Effector memory CD4-positive, alpha-beta T cell (primary cell): ENCODE results near the gene RANBP17.
"Not testable (repeated sequence)": the region's sequence is repeated elsewhere in the genome, so short reads cannot be mapped to it uniquely, and the experiment has no call there.

Experiments used
- DNase-seq, 3 donors: peaks; one replicate each; pipeline ENCODE4 v3.0.0-alpha.2; 2020
- H3K27ac ChIP-seq: 2 replicates; pipeline ENCODE4 v1.7.0; 2013; ENCODE audit warnings: mild to moderate bottlenecking, low read length, moderate library complexity; ENCODE audit not compliant: insufficient read depth, poor library complexity, severe bottlenecking
- H3K27me3 ChIP-seq: replicated peaks from 2 replicates; pipeline ENCODE4 v1.7.0; 2013; ENCODE audit warnings: mild to moderate bottlenecking, low read length; ENCODE audit not compliant: insufficient read depth, control insufficient read depth, poor library complexity, severe bottlenecking
- H3K36me3 ChIP-seq: 2 replicates; pipeline ENCODE4 v1.7.0; 2013; ENCODE audit warnings: mild to moderate bottlenecking, low read length, moderate library complexity; ENCODE audit not compliant: control insufficient read depth, insufficient read depth
- H3K4me1 ChIP-seq: 2 replicates; pipeline ENCODE4 v1.7.0; 2013; ENCODE audit warnings: low read length, mild to moderate bottlenecking; ENCODE audit not compliant: control insufficient read depth, insufficient read depth, poor library complexity, severe bottlenecking
- H3K4me3 ChIP-seq: 2 replicates; pipeline ENCODE4 v1.7.0; 2013; ENCODE audit warnings: low read length, low read depth, mild to moderate bottlenecking; ENCODE audit not compliant: insufficient read depth, poor library complexity, severe bottlenecking
- H3K9me3 ChIP-seq: 2 replicates; pipeline ENCODE4 v1.7.0; 2013; ENCODE audit warnings: mild to moderate bottlenecking, low read length, moderate library complexity; ENCODE audit not compliant: control insufficient read depth

RANBP17 gene

GRCh38 chr5:171152382-171152781, 290.6 kb downstream of the RANBP17 start:
- no peak for DNase-seq
- H3K36me3 ChIP-seq: no peaks in the 10 kb centered on the region
- no peak overlapping the region for H3K4me3 ChIP-seq

GRCh38 chr5:171155621-171156020, 293.8 kb downstream of the RANBP17 start:
- H3K4me3 ChIP-seq: no peak overlapping the region
- no peaks in the 10 kb centered on the region for H3K36me3 ChIP-seq
- H3K4me1 ChIP-seq: no peaks in the 10 kb centered on the region
- H3K9me3 ChIP-seq: no peaks in the 10 kb centered on the region
- no peaks in the 10 kb centered on the region for H3K27me3 ChIP-seq
- H3K27ac ChIP-seq: no peak overlapping the region
- DNase-seq: no peak

More at GRCh38 chr5:171152382-171152781, 290.6 kb downstream of the RANBP17 start:
- Histone ChIP-seq H3K9me3 (no peaks in the 10 kb centered on the region), H3K27ac (no peak overlapping the region), H3K4me1 (no peaks in the 10 kb centered on the region), H3K27me3 (no peaks in the 10 kb centered on the region)

GRCh38 chr5:171157276-171157675, 295.5 kb downstream of the RANBP17 start:
- no peak overlapping the region for H3K4me3 ChIP-seq
- DNase-seq: no peak
- H3K36me3 ChIP-seq: no peaks in the 10 kb centered on the region
- no peaks in the 10 kb centered on the region for H3K4me1 ChIP-seq
- no peaks in the 10 kb centered on the region for H3K27me3 ChIP-seq
- no peak overlapping the region for H3K27ac ChIP-seq
- H3K9me3 ChIP-seq: no peaks in the 10 kb centered on the region

GRCh38 chr5:171157775-171158174, 296.0 kb downstream of the RANBP17 start:
- no peaks in the 10 kb centered on the region for H3K9me3 ChIP-seq
- no peaks in the 10 kb centered on the region for H3K36me3 ChIP-seq
- DNase-seq: no peak
- no peak overlapping the region for H3K4me3 ChIP-seq
- H3K27me3 ChIP-seq: no peaks in the 10 kb centered on the region
- no peak overlapping the region for H3K27ac ChIP-seq
- no peaks in the 10 kb centered on the region for H3K4me1 ChIP-seq

GRCh38 chr5:171158581-171158980, 296.8 kb downstream of the RANBP17 start:
- H3K27ac ChIP-seq: no peak overlapping the region
- H3K4me1 ChIP-seq: no peaks in the 10 kb centered on the region
- no peaks in the 10 kb centered on the region for H3K9me3 ChIP-seq
- no peak overlapping the region for H3K4me3 ChIP-seq
- H3K36me3 ChIP-seq: no peaks in the 10 kb centered on the region
- DNase-seq: no peak
- H3K27me3 ChIP-seq: no peaks in the 10 kb centered on the region

GRCh38 chr5:171162165-171162564, 300.3 kb downstream of the RANBP17 start:
- Histone ChIP-seq H3K4me3 (no peak overlapping the region), H3K27me3 (no peaks in the 10 kb centered on the region), H3K4me1 (no peaks in the 10 kb centered on the region), H3K27ac (no peak overlapping the region), H3K36me3 (no peaks in the 10 kb centered on the region), H3K9me3 (no peaks in the 10 kb centered on the region)
- no peak for DNase-seq

- no peaks in the 10 kb centered on the region for H3K9me3 ChIP-seq
- H3K27me3 ChIP-seq: no peaks in the 10 kb centered on the region
- DNase-seq: no peak
- H3K4me3 ChIP-seq: no peak overlapping the region
- H3K4me1 ChIP-seq: no peaks in the 10 kb centered on the region
- no peaks in the 10 kb centered on the region for H3K36me3 ChIP-seq
- H3K27ac ChIP-seq: no peak overlapping the region
Measured at GRCh38 chr5:171162596-171162995, 300.8 kb downstream of the RANBP17 start.

- no peak for DNase-seq
- Histone ChIP-seq H3K27ac (no peak overlapping the region), H3K9me3 (no peaks in the 10 kb centered on the region), H3K36me3 (no peaks in the 10 kb centered on the region), H3K27me3 (no peaks in the 10 kb centered on the region), H3K4me1 (no peaks in the 10 kb centered on the region), H3K4me3 (no peak overlapping the region)
Measured at GRCh38 chr5:171166766-171167165, 304.9 kb downstream of the RANBP17 start.

- no peaks in the 10 kb centered on the region for H3K9me3 ChIP-seq
- no peaks in the 10 kb centered on the region for H3K27me3 ChIP-seq
- no peaks in the 10 kb centered on the region for H3K4me1 ChIP-seq
- H3K4me3 ChIP-seq: no peak overlapping the region
- H3K36me3 ChIP-seq: no peaks in the 10 kb centered on the region
- DNase-seq: no peak
- H3K27ac ChIP-seq: no peak overlapping the region
Measured at GRCh38 chr5:171168171-171168570, 306.4 kb downstream of the RANBP17 start.

- not testable (repeated sequence) for H3K27ac ChIP-seq, H3K4me3 ChIP-seq, DNase-seq, H3K36me3 ChIP-seq, H3K4me1 ChIP-seq, H3K27me3 ChIP-seq, H3K9me3 ChIP-seq
Measured at GRCh38 chr5:171174960-171175359, 313.1 kb downstream of the RANBP17 start.

GRCh38 chr5:171175746-171176145, 313.9 kb downstream of the RANBP17 start:
- no peak for DNase-seq
- no peaks in the 10 kb centered on the region for H3K27me3 ChIP-seq
- no peaks in the 10 kb centered on the region for H3K36me3 ChIP-seq
- H3K27ac ChIP-seq: no peak overlapping the region
- H3K4me3 ChIP-seq: no peak overlapping the region
- H3K4me1 ChIP-seq: no peaks in the 10 kb centered on the region
- H3K9me3 ChIP-seq: no peaks in the 10 kb centered on the region
